Caco-2 (cell line): ENCODE data around the gene DPM1. TPM values are rescaled to one million over a fixed set of nuclear protein-coding genes. Genes with fewer than 3 reads are reported as not detected.

Experiments
- BruUV-seq: library from RNA; stranded (reverse); fragments of 400-500 nt; replicated peaks from 2 replicates; lab custom pipeline; 2021; lab: Mats Ljungman, UMichigan
- CTCF ChIA-PET: fragments of 300-600 bp; sonication (Branson Sonifier 250); formaldehyde crosslinking; loops from one replicate; lab custom pipeline; 2022; ENCODE audit warnings: antibody characterized with exemption; lab: Charles Lee
- POLR2A ChIA-PET: fragments of 300-600 bp; sonication (Branson Sonifier 250); formaldehyde crosslinking; loops from one replicate; lab custom pipeline; 2022; ENCODE audit warnings: antibody characterized with exemption; lab: Charles Lee
- DNase-seq, 2 experiments: peaks; one replicate each; pipeline versions ENCODE4 v3.0.0 to v3.0.0-alpha.2; 2020 to 2022
- H3K27me3 ChIP-seq: replicated peaks from 2 replicates; pipeline ENCODE4 v1.6.0; 2011; ENCODE audit warnings: low read length; ENCODE audit not compliant: control insufficient read depth, insufficient read depth
- H3K36me3 ChIP-seq: 2 replicates; pipeline ENCODE4 v1.5.1; 2011; ENCODE audit warnings: low read length; ENCODE audit not compliant: control insufficient read depth, insufficient read depth
- H3K4me1 ChIP-seq: fragments of 250-450 bp; sonication (Bioruptor Pico); 2 replicates; pipeline ENCODE4 v1.5.1; 2020; ENCODE audit warnings: mild to moderate bottlenecking
- H3K4me3 ChIP-seq: 2 replicates; pipeline ENCODE4 v1.5.1; 2011; ENCODE audit warnings: low read depth, mild to moderate bottlenecking, control low read depth, low read length
- H3K9me3 ChIP-seq: fragments of 250-450 bp; sonication (Bioruptor Pico); 2 replicates; pipeline ENCODE4 v1.5.1; 2020; ENCODE audit warnings: mild to moderate bottlenecking, moderate library complexity
- H3K27ac Mint-ChIP-seq: one replicate; pipeline ENCODE4 v1.8.0; 2022; ENCODE audit warnings: mixed read lengths; ENCODE audit not compliant: unreplicated experiment
- H3K27me3 Mint-ChIP-seq: one replicate; pipeline ENCODE4 v1.8.0; 2022; ENCODE audit warnings: mixed read lengths; ENCODE audit not compliant: insufficient read depth, unreplicated experiment
- H3K36me3 Mint-ChIP-seq: one replicate; pipeline ENCODE4 v1.8.0; 2022; ENCODE audit warnings: mild to moderate bottlenecking, mixed read lengths; ENCODE audit not compliant: insufficient read depth, unreplicated experiment
- H3K4me1 Mint-ChIP-seq: one replicate; pipeline ENCODE4 v1.8.0; 2022; ENCODE audit warnings: low read depth, mixed read lengths; ENCODE audit not compliant: unreplicated experiment
- H3K4me3 Mint-ChIP-seq: one replicate; pipeline ENCODE4 v1.8.0; 2022; ENCODE audit warnings: mild to moderate bottlenecking, moderate library complexity, mixed read lengths; ENCODE audit not compliant: unreplicated experiment
- H3K9me3 Mint-ChIP-seq: one replicate; pipeline ENCODE4 v1.8.0; 2022; ENCODE audit warnings: mixed read lengths; ENCODE audit not compliant: unreplicated experiment
- intact Hi-C: fragments of 100-400 bp; cut with micrococcal nuclease; formaldehyde crosslinking; loops from one replicate; pipeline ENCODE4 v1.10.0; 2022; ENCODE audit not compliant: unreplicated experiment
- total RNA-seq: library from RNA; stranded (reverse); gene quantifications from 2 replicates; pipeline ENCODE4 v1.2.3, GENCODE V29; 2022
- TF ChIP-seq, protein P1 (sequence below), 2 experiments: fragments of 200-600 bp in 1 of 2; IDR thresholded peaks; 1 replicate in 1 of 2; 2 replicates in 1 of 2; pipeline versions ENCODE4 v1.5.1 to v1.8.0; 2011 to 2022; ENCODE audit warnings: antibody characterized with exemption in 1 of 2, control low read depth in 1 of 2, inconsistent platforms in 1 of 2, low read depth in 1 of 2, low read length in 1 of 2, mild to moderate bottlenecking in 1 of 2, moderate library complexity in 1 of 2; ENCODE audit not compliant: insufficient read depth in 1 of 2, severe bottlenecking in 1 of 2, unreplicated experiment in 1 of 2

The DPM1 gene
- total RNA-seq, 1 experiment from 2014 or later: 188 TPM

DNA sequence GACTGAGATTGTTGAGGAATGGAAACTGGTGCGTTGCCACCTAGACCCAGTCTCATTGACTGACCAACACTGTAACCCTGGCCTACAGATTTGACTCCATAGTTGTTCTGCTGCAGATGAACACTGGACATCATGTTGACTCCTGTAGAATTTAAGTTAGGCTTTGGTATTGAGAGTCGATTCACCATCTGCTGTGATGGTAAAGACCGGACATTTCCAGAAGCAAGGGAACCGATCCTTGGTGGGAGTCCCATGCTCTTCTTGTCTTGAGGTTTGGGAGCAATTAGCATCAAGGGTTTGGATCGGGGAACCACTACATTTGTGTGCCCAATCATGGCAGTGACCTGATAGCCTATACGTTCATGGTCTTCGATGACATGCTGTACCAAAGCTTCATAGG, 64.7 kb downstream of the DPM1 start:
- H3K36me3 ChIP-seq: peaks cover 26% of the 10 kb centered on the region

DNA sequence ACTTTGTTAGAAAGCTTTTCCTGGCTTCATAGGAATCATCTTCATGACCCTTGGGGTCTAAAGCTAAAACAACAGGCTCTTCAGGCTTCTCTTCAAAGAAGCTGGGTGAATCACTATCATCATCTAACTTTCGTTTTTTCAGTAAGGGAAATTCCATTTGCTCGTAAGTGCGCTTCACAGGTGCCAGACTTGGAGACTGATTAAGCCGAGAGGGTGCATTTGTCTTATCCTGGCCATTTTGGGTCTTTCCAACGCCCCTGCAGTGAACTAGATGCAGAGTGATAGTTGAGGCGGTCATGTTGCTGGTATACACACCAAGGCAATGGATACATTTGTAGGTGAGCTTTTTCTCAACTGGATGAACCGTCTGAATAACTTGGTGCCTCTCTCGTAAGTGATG, 65.9 kb downstream of the DPM1 start:
- peaks cover 98% of the 10 kb centered on the region for H3K36me3 Mint-ChIP-seq
- H3K4me3 Mint-ChIP-seq: no peak overlapping the region
- H3K9me3 Mint-ChIP-seq: no peaks in the 10 kb centered on the region
- TF ChIP-seq, protein P1, sequence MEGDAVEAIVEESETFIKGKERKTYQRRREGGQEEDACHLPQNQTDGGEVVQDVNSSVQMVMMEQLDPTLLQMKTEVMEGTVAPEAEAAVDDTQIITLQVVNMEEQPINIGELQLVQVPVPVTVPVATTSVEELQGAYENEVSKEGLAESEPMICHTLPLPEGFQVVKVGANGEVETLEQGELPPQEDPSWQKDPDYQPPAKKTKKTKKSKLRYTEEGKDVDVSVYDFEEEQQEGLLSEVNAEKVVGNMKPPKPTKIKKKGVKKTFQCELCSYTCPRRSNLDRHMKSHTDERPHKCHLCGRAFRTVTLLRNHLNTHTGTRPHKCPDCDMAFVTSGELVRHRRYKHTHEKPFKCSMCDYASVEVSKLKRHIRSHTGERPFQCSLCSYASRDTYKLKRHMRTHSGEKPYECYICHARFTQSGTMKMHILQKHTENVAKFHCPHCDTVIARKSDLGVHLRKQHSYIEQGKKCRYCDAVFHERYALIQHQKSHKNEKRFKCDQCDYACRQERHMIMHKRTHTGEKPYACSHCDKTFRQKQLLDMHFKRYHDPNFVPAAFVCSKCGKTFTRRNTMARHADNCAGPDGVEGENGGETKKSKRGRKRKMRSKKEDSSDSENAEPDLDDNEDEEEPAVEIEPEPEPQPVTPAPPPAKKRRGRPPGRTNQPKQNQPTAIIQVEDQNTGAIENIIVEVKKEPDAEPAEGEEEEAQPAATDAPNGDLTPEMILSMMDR (IDR thresholded peaks at IDR 0.05; ENCODE audit: insufficient read depth in 1 of 2, low read depth in 1 of 2, low read length in 1 of 2, severe bottlenecking in 1 of 2, unreplicated experiment in 1 of 2): no peak
- no peaks in the 10 kb centered on the region for H3K27me3 Mint-ChIP-seq
- no peak overlapping the region for H3K4me3 ChIP-seq
- intact Hi-C loops: no loop called here
- no TSS peak for BruUV-seq
- ChIA-PET POLR2A (no interaction called here), CTCF (no interaction called here)
- H3K9me3 ChIP-seq: no peaks in the 10 kb centered on the region
- peaks cover 4% of the 10 kb centered on the region for H3K4me1 Mint-ChIP-seq
- peaks cover 15% of the 10 kb centered on the region for H3K4me1 ChIP-seq
- H3K27me3 ChIP-seq: no peaks in the 10 kb centered on the region
- H3K27ac Mint-ChIP-seq: peak overlapping the region; percentile 23
- no peak for DNase-seq
- peaks cover 23% of the 10 kb centered on the region for H3K36me3 ChIP-seq

More for the DNA sequence above, 64.7 kb downstream of the DPM1 start:
- BruUV-seq: no TSS peak
- Histone ChIP-seq H3K4me3 (no peak overlapping the region), H3K9me3 (no peaks in the 10 kb centered on the region), H3K4me1 (peaks cover 15% of the 10 kb centered on the region), H3K27me3 (no peaks in the 10 kb centered on the region)
- no peak overlapping the region for H3K4me3 Mint-ChIP-seq
- intact Hi-C loops: no loop called here
- no peaks in the 10 kb centered on the region for H3K27me3 Mint-ChIP-seq
- ChIA-PET POLR2A (no interaction called here), CTCF (no interaction called here)
- H3K36me3 Mint-ChIP-seq: peaks cover 98% of the 10 kb centered on the region
- H3K27ac Mint-ChIP-seq: peak overlapping the region; percentile 23
- H3K9me3 Mint-ChIP-seq: no peaks in the 10 kb centered on the region
- TF ChIP-seq, protein P1 (IDR thresholded peaks at IDR 0.05; ENCODE audit: insufficient read depth in 1 of 2, low read depth in 1 of 2, low read length in 1 of 2, severe bottlenecking in 1 of 2, unreplicated experiment in 1 of 2): no peak
- no peak for DNase-seq
- H3K4me1 Mint-ChIP-seq: peaks cover 14% of the 10 kb centered on the region

DNA sequence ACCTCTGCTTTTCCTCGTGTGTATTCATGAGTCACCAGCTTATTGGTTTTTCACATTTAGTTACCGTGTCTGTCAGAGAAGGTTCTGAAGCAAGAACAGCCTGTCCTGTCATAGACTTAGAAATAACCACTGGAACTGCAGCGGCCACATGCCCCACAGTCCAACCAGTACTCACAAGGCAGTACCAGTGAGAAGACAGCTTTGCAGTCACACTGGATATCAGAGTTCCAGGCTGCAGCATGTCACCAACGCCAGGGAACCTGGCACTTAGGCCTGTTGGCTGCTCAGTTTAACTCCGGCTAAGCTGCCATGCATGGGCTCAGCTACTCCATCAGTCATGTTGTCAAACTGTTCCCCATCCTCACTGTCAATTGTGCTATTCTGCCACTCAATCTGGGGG, 67.2 kb downstream of the DPM1 start:
- Histone ChIP-seq H3K27me3 (no peaks in the 10 kb centered on the region), H3K4me1 (peaks cover 15% of the 10 kb centered on the region), H3K36me3 (peaks cover 22% of the 10 kb centered on the region), H3K9me3 (no peaks in the 10 kb centered on the region), H3K4me3 (no peak overlapping the region)
- Mint-ChIP-seq H3K4me3 (no peak overlapping the region), H3K4me1 (no peaks in the 10 kb centered on the region), H3K36me3 (peaks cover 95% of the 10 kb centered on the region), H3K9me3 (no peaks in the 10 kb centered on the region), H3K27me3 (no peaks in the 10 kb centered on the region), H3K27ac (no peak overlapping the region)
- CTCF ChIA-PET: interaction anchor here (0.8 kb wide), 1 partner anchor 97 kb away, joined by 4 read pairs; the partner anchor contains the start of gene BCAS4
- intact Hi-C loops: no loop called here
- no peak for DNase-seq
- TF ChIP-seq, protein P1 (IDR thresholded peaks at IDR 0.05; ENCODE audit: insufficient read depth in 1 of 2, low read depth in 1 of 2, low read length in 1 of 2, severe bottlenecking in 1 of 2, unreplicated experiment in 1 of 2): no peak
- BruUV-seq: no TSS peak
- POLR2A ChIA-PET: no interaction called here
